ENCODE measurements around the gene PRTG.

DNA sequence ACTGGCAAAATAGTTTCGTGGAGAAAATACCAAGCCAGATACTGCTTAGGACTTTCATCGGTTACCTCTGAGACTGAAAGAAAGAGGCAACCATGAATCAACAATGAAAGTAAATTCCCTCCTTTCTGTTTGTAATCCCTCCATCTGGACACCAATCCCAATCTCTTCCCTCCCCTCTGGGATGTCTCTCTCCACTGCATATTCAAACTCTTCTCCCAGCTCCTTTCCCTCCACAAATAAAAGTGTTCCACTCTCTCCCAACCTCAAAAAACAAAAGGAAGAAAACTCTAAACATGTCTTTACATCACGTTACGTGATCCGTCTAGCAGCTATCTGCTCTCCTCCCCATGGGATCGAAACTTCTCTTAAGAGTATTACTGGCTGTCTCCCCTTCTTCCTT is 55.2 kb downstream of the PRTG start:
- TF ChIP-seq, protein P1, sequence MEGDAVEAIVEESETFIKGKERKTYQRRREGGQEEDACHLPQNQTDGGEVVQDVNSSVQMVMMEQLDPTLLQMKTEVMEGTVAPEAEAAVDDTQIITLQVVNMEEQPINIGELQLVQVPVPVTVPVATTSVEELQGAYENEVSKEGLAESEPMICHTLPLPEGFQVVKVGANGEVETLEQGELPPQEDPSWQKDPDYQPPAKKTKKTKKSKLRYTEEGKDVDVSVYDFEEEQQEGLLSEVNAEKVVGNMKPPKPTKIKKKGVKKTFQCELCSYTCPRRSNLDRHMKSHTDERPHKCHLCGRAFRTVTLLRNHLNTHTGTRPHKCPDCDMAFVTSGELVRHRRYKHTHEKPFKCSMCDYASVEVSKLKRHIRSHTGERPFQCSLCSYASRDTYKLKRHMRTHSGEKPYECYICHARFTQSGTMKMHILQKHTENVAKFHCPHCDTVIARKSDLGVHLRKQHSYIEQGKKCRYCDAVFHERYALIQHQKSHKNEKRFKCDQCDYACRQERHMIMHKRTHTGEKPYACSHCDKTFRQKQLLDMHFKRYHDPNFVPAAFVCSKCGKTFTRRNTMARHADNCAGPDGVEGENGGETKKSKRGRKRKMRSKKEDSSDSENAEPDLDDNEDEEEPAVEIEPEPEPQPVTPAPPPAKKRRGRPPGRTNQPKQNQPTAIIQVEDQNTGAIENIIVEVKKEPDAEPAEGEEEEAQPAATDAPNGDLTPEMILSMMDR (IDR thresholded peaks at IDR 0.05) = no peak
- TF ChIP-seq POLR2A (IDR thresholded peaks at IDR 0.05; ENCODE audit: low read depth) = no peak
- no peak for TF ChIP-seq EP300 (IDR thresholded peaks at IDR 0.05)
